IMR-90 (cell line): ENCODE results near the gene TFAM. TPM values are rescaled to one million over a fixed set of nuclear protein-coding genes. Genes with fewer than 3 reads are reported as not detected.

Source experiments
- ATAC-seq: fragments of 200-7000 bp; cut with Tn5 transposase; 2 replicates; pipeline ENCODE4 v1.9.1; 2020; ENCODE audit warnings: low read depth, mild to moderate bottlenecking, moderate library complexity
- BruUV-seq: library from RNA; stranded (reverse); fragments of 400-500 nt; replicated peaks from 2 replicates; lab custom pipeline; 2021; lab: Mats Ljungman, UMichigan
- CTCF ChIA-PET: fragments of 300-600 bp; formaldehyde crosslinking; extraction: SDS; loops from one replicate; lab custom pipeline; 2021; ENCODE audit warnings: antibody characterized with exemption; lab: Yijun Ruan, JAX
- POLR2A ChIA-PET: fragments of 300-600 bp; sonication (Branson Sonifier 250); formaldehyde crosslinking; loops from one replicate; lab custom pipeline; 2022; ENCODE audit warnings: antibody characterized with exemption; ENCODE audit not compliant: unreplicated experiment; lab: Charles Lee
- DNase-seq: peaks from one replicate; pipeline ENCODE4 v3.0.0; 2013
- H2AFZ ChIP-seq: replicated peaks from 2 replicates; pipeline ENCODE3; 2013; ENCODE audit warnings: low read length, mild to moderate bottlenecking; ENCODE audit not compliant: poor library complexity
- H2AK5ac ChIP-seq: 2 replicates; pipeline ENCODE4 v1.6.1; 2013; ENCODE audit warnings: low read depth, low read length, inconsistent platforms
- H2AK9ac ChIP-seq: replicated peaks from 2 replicates; pipeline ENCODE3; 2013; ENCODE audit warnings: mild to moderate bottlenecking, low read depth, low read length, moderate library complexity; ENCODE audit not compliant: poor library complexity
- H2BK120ac ChIP-seq: 2 replicates; pipeline ENCODE4 v1.6.1; 2013; ENCODE audit warnings: low read depth, low read length, inconsistent platforms
- H2BK15ac ChIP-seq: 3 replicates; pipeline ENCODE4 v1.6.1; 2013; ENCODE audit warnings: low read depth, low read length, inconsistent platforms
- H2BK20ac ChIP-seq: 2 replicates; pipeline ENCODE4 v1.6.1; 2013; ENCODE audit warnings: low read depth, mild to moderate bottlenecking, inconsistent platforms, low read length, moderate library complexity
- H2BK5ac ChIP-seq: 2 replicates; pipeline ENCODE4 v1.6.1; 2013; ENCODE audit warnings: mild to moderate bottlenecking, low read depth, low read length, inconsistent platforms; ENCODE audit not compliant: poor library complexity, severe bottlenecking
- H3K14ac ChIP-seq: replicated peaks from 2 replicates; pipeline ENCODE4 v1.6.1; 2013; ENCODE audit warnings: low read depth, low read length, inconsistent platforms
- H3K18ac ChIP-seq: 2 replicates; pipeline ENCODE4 v1.6.1; 2013; ENCODE audit warnings: low read depth, low read length, control low read depth
- H3K23ac ChIP-seq: 2 replicates; pipeline ENCODE4 v1.6.1; 2013; ENCODE audit warnings: low read depth, low read length, inconsistent platforms
- H3K27ac ChIP-seq: 2 replicates; pipeline ENCODE4 v1.5.1; 2013; ENCODE audit warnings: mild to moderate bottlenecking, control low read depth, low read length; ENCODE audit not compliant: insufficient read depth
- H3K27me3 ChIP-seq: 2 replicates; pipeline ENCODE4 v1.6.1; 2013; ENCODE audit warnings: low read length; ENCODE audit not compliant: control insufficient read depth, insufficient read depth
- H3K36me3 ChIP-seq: 2 replicates; pipeline ENCODE4 v1.6.1; 2013; ENCODE audit warnings: low read length, mixed read lengths; ENCODE audit not compliant: control insufficient read depth, insufficient read depth
- H3K4ac ChIP-seq: 2 replicates; pipeline ENCODE4 v1.6.1; 2013; ENCODE audit warnings: low read depth, low read length, inconsistent platforms
- H3K4me1 ChIP-seq: 2 replicates; pipeline ENCODE4 v1.6.1; 2013; ENCODE audit warnings: low read length, mixed read lengths; ENCODE audit not compliant: control insufficient read depth, insufficient read depth
- H3K4me2 ChIP-seq: 2 replicates; pipeline ENCODE4 v1.6.1; 2013; ENCODE audit warnings: low read depth, mild to moderate bottlenecking, control low read depth, low read length, moderate library complexity
- H3K4me3 ChIP-seq: 2 replicates; pipeline ENCODE4 v1.5.1; 2013; ENCODE audit warnings: low read depth, mild to moderate bottlenecking, control low read depth, low read length, moderate library complexity; ENCODE audit not compliant: insufficient read depth
- H3K56ac ChIP-seq: 2 replicates; pipeline ENCODE4 v1.6.1; 2013; ENCODE audit warnings: low read length, inconsistent platforms; ENCODE audit not compliant: insufficient read depth; ENCODE audit errors: extremely low read depth
- H3K79me1 ChIP-seq, 2 experiments: 2 replicates each; pipeline ENCODE4 v1.6.1; 2013; ENCODE audit warnings: low read length in 2 of 2, inconsistent platforms in 1 of 2, low read depth in 1 of 2
- H3K9ac ChIP-seq: 2 replicates; pipeline ENCODE4 v1.6.1; 2013; ENCODE audit warnings: low read depth, low read length, control low read depth
- H3K9me1 ChIP-seq: 2 replicates; pipeline ENCODE4 v1.6.1; 2013; ENCODE audit warnings: low read length, inconsistent platforms; ENCODE audit not compliant: insufficient read depth
- H3K9me3 ChIP-seq: 2 replicates; pipeline ENCODE4 v1.6.1; 2013; ENCODE audit warnings: low read length; ENCODE audit not compliant: control insufficient read depth, insufficient read depth
- H4K20me1 ChIP-seq: 2 replicates; pipeline ENCODE4 v1.6.1; 2013; ENCODE audit warnings: low read length, inconsistent platforms; ENCODE audit not compliant: insufficient read depth
- H4K5ac ChIP-seq: 2 replicates; pipeline ENCODE4 v1.6.1; 2013; ENCODE audit warnings: mild to moderate bottlenecking, low read depth, low read length, control low read depth
- H4K8ac ChIP-seq, 2 experiments: 2 replicates each; pipeline ENCODE4 v1.6.1; 2013; ENCODE audit warnings: low read depth in 2 of 2, low read length in 2 of 2, control low read depth in 1 of 2, inconsistent platforms in 1 of 2
- H4K91ac ChIP-seq: 2 replicates; pipeline ENCODE4 v1.6.1; 2013; ENCODE audit warnings: low read depth, low read length, inconsistent platforms; ENCODE audit not compliant: insufficient read depth
- FOS ChIP-seq: fragments of 150-350 bp; IDR thresholded peaks from 2 replicates; pipeline ENCODE4 v1.6.1; 2016; ENCODE audit warnings: low read depth, low read length
- MAZ ChIP-seq: IDR thresholded peaks from 2 replicates; pipeline ENCODE4 v1.6.1; 2012; ENCODE audit warnings: low read depth, mild to moderate bottlenecking, low read length, improper control_type of control experiment, moderate library complexity, borderline replicate concordance
- RAD21 ChIP-seq: IDR thresholded peaks from 2 replicates; pipeline ENCODE4 v1.6.1; 2012; ENCODE audit warnings: low read length, improper control_type of control experiment
- RCOR1 ChIP-seq: IDR thresholded peaks from 2 replicates; pipeline ENCODE4 v1.6.1; 2012; ENCODE audit warnings: mild to moderate bottlenecking, low read length, improper control_type of control experiment; ENCODE audit not compliant: insufficient replicate concordance
- SMC3 ChIP-seq: fragments of 150-350 bp; IDR thresholded peaks from 2 replicates; pipeline ENCODE4 v1.6.1; 2016; ENCODE audit warnings: low read depth, mild to moderate bottlenecking, antibody characterized with exemption, low read length, moderate library complexity
- WGBS, 2 experiments: methylation state at CpG; one replicate each; pipeline versions ENCODE4 v1.1.5 to v1.1.7; 2013; ENCODE audit warnings: missing lambda C conversion rate in 2 of 2; ENCODE audit not compliant: insufficient read length in 1 of 2; ENCODE audit errors: extremely low coverage in 2 of 2; 5-methylcytosine and 5-hydroxymethylcytosine counted together
- dilution Hi-C: fragments of 300-500 bp; cut with HindIII; formaldehyde crosslinking; loops from one replicate; pipeline ENCODE4 v1.14.3; 2018; ENCODE audit warnings: low sequenced_read_pairs; ENCODE audit not compliant: unreplicated experiment
- in situ Hi-C: fragments of 300-500 bp; cut with MboI; formaldehyde crosslinking; loops from 3 replicates; pipeline ENCODE4 v1.14.3; 2019; ENCODE audit warnings: low sequenced_read_pairs, inconsistent platforms, mixed read lengths
- intact Hi-C: fragments of 100-400 bp; cut with micrococcal nuclease; formaldehyde crosslinking; loops from 2 replicates; pipeline ENCODE4 v1.10.0; 2022
- polyA plus RNA-seq, 3 experiments: library from polyadenylated mRNA; depleted of rRNA; stranded (reverse); fragments of >200 nt; gene quantifications; 2 replicates each; pipeline ENCODE4 v1.2.3, GENCODE V29; 2012; ENCODE audit warnings: low replicate concordance in 1 of 3
- total RNA-seq: library from RNA; depleted of rRNA; stranded (reverse); fragments of >200 nt; gene quantifications from 2 replicates; pipeline ENCODE4 v1.2.3, GENCODE V29; 2012

Gene TFAM
- total and polyA plus RNA-seq, 2 of the 4 experiments (the other 2 are of a cell fraction), result 7.6 to 16.7 TPM

GRCh38 chr10:58384095-58384494 lies 1.1 kb upstream of the TFAM start:
- H2BK15ac ChIP-seq, result no peak overlapping the region
- H2BK5ac ChIP-seq, result peak overlapping the region; percentile 73
- no peaks in the 10 kb centered on the region; the same call in 1 of the 2 replicates for H3K4me1 ChIP-seq
- dilution Hi-C loops (no loop called here), intact Hi-C loops (loop anchor here (2.0 kb wide), 2 partner anchors 85 to 207 kb away; no protein-coding TSS in a partner anchor), in situ Hi-C loops (no loop called here)
- no peaks in the 10 kb centered on the region for H3K9me3 ChIP-seq
- no peak overlapping the region for H4K91ac ChIP-seq
- peaks cover 10 to 21% of the 10 kb centered on the region in 2 experiments; a peak in 3 of 4 replicates for H3K79me1 ChIP-seq
- no peaks in the 10 kb centered on the region for H4K20me1 ChIP-seq
- no peak overlapping the region for H3K4ac ChIP-seq
- no peak overlapping the region for H2BK20ac ChIP-seq
- no peak overlapping the region for H2AK5ac ChIP-seq
- no peak overlapping the region for H3K18ac ChIP-seq
- H2BK120ac ChIP-seq, result no peak overlapping the region
- no peak for TF ChIP-seq MAZ
- TF ChIP-seq FOS, result no peak
- TF ChIP-seq RAD21, result no peak
- no peak for TF ChIP-seq SMC3
- no peak for TF ChIP-seq RCOR1
- no CpG with 5 or more reads among the region's 3 CpGs for WGBS, 2 experiments
- peaks cover 5% of the 10 kb centered on the region for H3K36me3 ChIP-seq
- no peaks in the 10 kb centered on the region for H3K27me3 ChIP-seq
- no peak overlapping the region for H3K27ac ChIP-seq
- ChIA-PET POLR2A (no interaction called here), CTCF (interaction anchor here (0.7 to 1.2 kb wide), 2 partner anchors 18 to 76 kb away, joined by 3 read pairs; no protein-coding TSS in a partner anchor)
- no peak overlapping the region for H3K9ac ChIP-seq
- no peaks in the 10 kb centered on the region for H3K9me1 ChIP-seq
- H3K56ac ChIP-seq, result no peak overlapping the region
- DNase-seq (no peak), ATAC-seq (no peak)
- no peak overlapping the region for H2AFZ ChIP-seq
- no peak overlapping the region for H3K23ac ChIP-seq
- H3K4me2 ChIP-seq, result peak overlapping the region; percentile 83; the same call in 1 of the 2 replicates
- H3K14ac ChIP-seq, result no peak overlapping the region
- BruUV-seq, result no TSS peak
- peak overlapping the region in 1 of 2 experiments; percentile 68; a peak in 1 of 4 replicates for H4K8ac ChIP-seq
- no peak overlapping the region for H2AK9ac ChIP-seq
- H3K4me3 ChIP-seq, result no peak overlapping the region
- H4K5ac ChIP-seq, result no peak overlapping the region
